Measurements from ENCODE around the gene SBF2. TPM values are rescaled to one million over a fixed set of nuclear protein-coding genes. Genes with fewer than 3 reads are reported as not detected.

SBF2 gene
- total RNA-seq, 1 donor from 2014 or later, result 12.0 TPM

GRCh38 chr11:9874466-9874865 lies 419.6 kb downstream of the SBF2 start:
- DNase-seq (no peak), ATAC-seq (ENCODE audit: low read depth) (no peak)
- ChIA-PET POLR2A (no interaction called here), CTCF (no interaction called here)
- H3K4me3 Mint-ChIP-seq, result no peak overlapping the region
- no peaks in the 10 kb centered on the region for H3K27me3 Mint-ChIP-seq
- no peak overlapping the region for H3K27ac Mint-ChIP-seq
- no peak for TF ChIP-seq CTCF (IDR thresholded peaks at IDR 0.05)
- intact Hi-C loops (cut with micrococcal nuclease), result no loop called here
- H3K36me3 Mint-ChIP-seq (ENCODE audit: low read depth), result no peaks in the 10 kb centered on the region
- H3K4me1 Mint-ChIP-seq, result peaks cover 3% of the 10 kb centered on the region
- peaks cover 11% of the 10 kb centered on the region for H3K9me3 Mint-ChIP-seq

- peaks cover 14% of the 10 kb centered on the region for H3K9me3 Mint-ChIP-seq
- no peak overlapping the region for H3K27ac Mint-ChIP-seq
- H3K36me3 Mint-ChIP-seq (ENCODE audit: low read depth), result no peaks in the 10 kb centered on the region
- ATAC-seq (ENCODE audit: low read depth), result no peak
- no peak for DNase-seq
- TF ChIP-seq CTCF (IDR thresholded peaks at IDR 0.05), result no peak
- ChIA-PET POLR2A (interaction anchor here (0.6 kb wide), 1 partner anchor 52 kb away, joined by 5 read pairs; no protein-coding TSS in a partner anchor), CTCF (no interaction called here)
- no peaks in the 10 kb centered on the region for H3K4me1 Mint-ChIP-seq
- intact Hi-C loops (cut with micrococcal nuclease), result loop anchor here (10.0 kb wide), 1 partner anchor 336 kb away; no protein-coding TSS in a partner anchor
- no peak overlapping the region for H3K4me3 Mint-ChIP-seq
- no peaks in the 10 kb centered on the region for H3K27me3 Mint-ChIP-seq
These were observed 425.4 kb downstream of the SBF2 start for GRCh38 chr11:9868641-9869040.

GRCh38 chr11:9862981-9863380 lies 431.0 kb downstream of the SBF2 start:
- no peak for TF ChIP-seq CTCF (IDR thresholded peaks at IDR 0.05)
- Mint-ChIP-seq H3K9me3 (peaks cover 2% of the 10 kb centered on the region), H3K4me1 (peaks cover 26% of the 10 kb centered on the region), H3K36me3 (ENCODE audit: low read depth) (no peaks in the 10 kb centered on the region), H3K27me3 (no peaks in the 10 kb centered on the region), H3K27ac (no peak overlapping the region), H3K4me3 (no peak overlapping the region)
- ATAC-seq (ENCODE audit: low read depth) (no peak), DNase-seq (no peak)
- intact Hi-C loops (cut with micrococcal nuclease), result loop anchor here (1.0 to 10.0 kb wide), 6 partner anchors 104 to 460 kb away; partner anchors contain the start of gene ADM
- ChIA-PET POLR2A (no interaction called here), CTCF (interaction anchor here (0.6 to 2.2 kb wide), 6 partner anchors 104 to 459 kb away, joined by 3 to 8 read pairs (median 6); partner anchors contain the start of gene ADM)

- DNase-seq (no peak), ATAC-seq (ENCODE audit: low read depth) (peak; percentile 82)
- Mint-ChIP-seq H3K27ac (no peak overlapping the region), H3K27me3 (no peaks in the 10 kb centered on the region), H3K4me3 (no peak overlapping the region), H3K9me3 (no peaks in the 10 kb centered on the region), H3K4me1 (peaks cover 31% of the 10 kb centered on the region), H3K36me3 (ENCODE audit: low read depth) (no peaks in the 10 kb centered on the region)
- TF ChIP-seq CTCF (IDR thresholded peaks at IDR 0.05), result no peak
- CTCF ChIA-PET, result interaction anchor here (0.6 to 2.2 kb wide), 9 partner anchors 31 to 460 kb away, joined by 3 to 8 read pairs (median 5); partner anchors contain the start of gene ADM
- POLR2A ChIA-PET, result no interaction called here
- intact Hi-C loops (cut with micrococcal nuclease), result loop anchor here (1.0 to 10.0 kb wide), 6 partner anchors 103 to 461 kb away; partner anchors contain the start of gene ADM
These were observed 431.9 kb downstream of the SBF2 start for GRCh38 chr11:9861860-9862725.
